NCI-H526 (cell line): ENCODE measurements around the gene CCDC97.
"Not testable (repeated sequence)": the region's sequence is repeated elsewhere in the genome, so short reads cannot be mapped to it uniquely, and the experiment has no call there.

Source experiments
- DNase-seq, 2 experiments: peaks; one replicate each; lab custom pipeline; 2025; lab: John Stamatoyannopoulos, UW

Gene CCDC97

DNA sequence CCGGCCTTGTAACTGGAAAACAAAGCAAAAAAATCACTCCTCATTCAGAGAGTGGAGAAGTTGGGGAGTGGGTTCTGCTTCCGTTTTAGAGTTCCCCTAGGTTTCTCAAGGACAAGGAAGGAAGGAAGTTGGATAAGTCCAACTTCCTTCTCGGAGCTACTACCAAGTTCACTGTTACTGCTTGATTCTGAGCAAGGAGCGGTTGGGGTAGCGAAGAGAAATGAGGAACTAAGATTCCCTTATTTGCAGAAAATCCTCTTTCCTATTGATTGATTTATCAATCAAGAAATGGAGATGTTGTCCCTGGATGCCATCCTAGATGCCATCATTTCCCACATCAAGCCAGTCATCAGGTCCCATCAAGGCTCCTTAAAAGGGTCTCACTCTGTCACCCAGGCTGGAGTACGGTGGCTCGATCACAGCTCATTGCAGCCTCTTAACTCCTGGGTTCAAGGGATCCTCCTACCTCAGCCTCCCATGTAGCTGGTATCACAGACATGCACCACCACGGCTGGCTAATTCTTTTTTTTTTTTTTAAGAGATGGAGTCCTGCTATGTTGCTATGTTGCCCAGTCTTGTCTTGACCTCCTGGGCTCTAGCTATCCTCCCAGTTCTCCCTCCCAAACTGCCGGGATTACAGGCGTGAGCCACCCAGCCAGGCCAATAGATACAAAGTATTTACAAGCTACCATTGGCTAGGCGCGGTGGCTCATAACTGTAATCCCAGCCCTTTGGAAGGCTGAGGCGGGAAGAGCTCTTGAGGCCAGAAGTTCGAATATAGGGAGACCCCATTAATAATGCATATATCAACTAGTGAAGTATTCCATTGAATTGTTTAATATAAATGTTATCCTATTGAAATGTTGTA is 54.8 kb downstream of the CCDC97 start:
- no peak for DNase-seq

GRCh38 chr19:41366089-41366488 is 56.1 kb downstream of the CCDC97 start:
- no peak for DNase-seq

- no peak for DNase-seq
Observed at GRCh38 chr19:41367848-41368301, 57.9 kb downstream of the CCDC97 start.

DNA sequence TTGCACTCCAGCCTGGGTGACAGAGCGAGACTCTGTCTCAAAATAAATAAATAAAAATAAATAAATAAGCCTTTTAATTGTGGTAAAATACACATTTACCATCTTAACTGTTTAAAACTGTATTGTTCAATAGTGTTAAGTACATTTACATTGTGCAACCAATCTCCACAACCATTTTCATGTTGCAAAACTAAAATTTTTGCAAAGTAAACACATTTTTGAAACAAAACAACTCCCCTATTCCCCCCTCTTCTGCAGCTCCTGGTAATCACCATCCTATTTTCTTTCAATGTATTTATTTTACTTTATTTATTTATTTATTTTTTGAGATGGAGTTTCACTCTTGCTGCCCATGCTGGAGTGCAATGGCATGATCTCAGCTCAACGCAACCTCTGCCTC is 59.8 kb downstream of the CCDC97 start:
- no peak for DNase-seq

DNA sequence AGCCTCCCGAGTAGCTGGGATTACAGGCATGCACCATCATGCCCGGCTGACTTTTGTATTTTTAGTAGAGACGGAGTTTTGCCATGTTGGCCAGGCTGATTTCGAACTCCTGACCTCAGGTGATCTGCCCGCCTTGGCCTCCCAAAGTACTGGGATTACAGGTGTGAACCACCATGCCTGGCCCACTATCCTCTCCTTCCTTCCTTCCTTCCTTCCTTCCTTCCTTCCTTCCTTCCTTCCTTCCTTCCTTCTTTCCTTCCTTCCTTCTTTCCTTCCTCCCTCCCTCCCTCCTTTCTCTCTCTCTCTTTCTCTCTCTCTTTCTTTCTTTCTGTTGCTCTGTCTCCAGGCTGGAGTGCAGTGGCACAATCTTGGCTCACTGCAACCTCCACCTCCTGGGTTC is 61.1 kb downstream of the CCDC97 start:
- DNase-seq = not testable (repeated sequence)

DNA sequence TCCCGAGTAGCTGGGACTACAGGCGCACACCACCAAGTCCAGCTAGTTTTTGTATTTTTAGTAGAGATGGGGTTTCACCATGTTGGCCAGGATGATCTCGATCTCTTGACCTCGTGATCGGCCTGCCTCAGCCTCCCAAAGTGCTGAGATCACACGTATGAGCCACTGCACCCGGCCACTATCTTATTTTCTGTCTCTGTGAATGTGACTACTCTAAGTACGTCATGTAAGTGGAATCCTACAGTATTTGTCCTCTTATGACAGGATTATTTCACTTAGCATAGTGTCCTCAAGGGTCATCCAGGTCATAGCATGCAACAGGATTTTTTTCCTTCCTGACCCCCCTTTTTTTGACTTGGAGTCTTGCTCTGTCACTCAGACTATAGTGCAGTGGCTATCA is 61.6 kb downstream of the CCDC97 start:
- no peak for DNase-seq

DNA sequence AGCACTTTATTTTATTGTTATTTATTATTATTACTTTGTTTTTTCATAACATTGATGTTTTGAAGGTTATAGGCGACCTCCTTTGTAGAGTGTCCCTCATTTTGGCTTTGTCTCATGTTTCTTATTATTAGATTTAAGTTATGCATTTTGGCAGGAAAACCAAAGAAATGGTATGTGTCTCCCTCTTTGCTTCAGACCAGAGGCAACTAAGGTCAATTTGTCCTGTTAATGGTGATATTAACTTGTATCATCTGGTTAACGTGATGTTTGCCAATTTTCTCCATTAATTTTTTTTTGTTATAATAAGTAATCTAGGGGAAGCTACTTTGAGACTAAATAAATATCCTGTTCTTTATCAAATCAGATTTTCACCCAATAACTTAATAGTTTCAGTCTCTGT is 62.5 kb downstream of the CCDC97 start:
- DNase-seq = no peak

GRCh38 chr19:41373993-41374392 is 64.0 kb downstream of the CCDC97 start:
- DNase-seq = no peak
